ENCODE measurements around the gene LIPF. TPM values are rescaled to one million over a fixed set of nuclear protein-coding genes. Genes with fewer than 3 reads are reported as not detected.

The LIPF gene
- total RNA-seq = not detected in 2 replicates

GRCh38 chr10:88664142-88664541 is at the start of gene LIPF:
Gene LIPF, plus strand, starts transcription at chr10:88664442. Its CDS starts 2,856 bp downstream, at chr10:88667298.

GRCh38 chr10:88705958-88706357 is 41.7 kb downstream of the LIPF start, which contains the start of gene LIPK:
Gene LIPK, plus strand, starts transcription at chr10:88706249. Its CDS starts 18,295 bp downstream, at chr10:88724544.

Other genes starting within 250 kb of the LIPF start
- 10.1 and 12.5 TPM in 2 replicates for gene RNLS, start 81.1 kb upstream of the LIPF start, total RNA-seq
- gene LIPJ, start 77.7 kb upstream of the LIPF start, total RNA-seq = not detected in 2 replicates
- gene LIPK, start 41.8 kb downstream of the LIPF start, total RNA-seq = 0.29 TPM in 1 of 2 replicates, not detected in the other
- gene LIPN, start 95.6 kb downstream of the LIPF start, total RNA-seq = not detected in 2 replicates
- gene LIPM, start 138.3 kb downstream of the LIPF start, total RNA-seq = not detected in 2 replicates
- gene ANKRD22, start 187.4 kb downstream of the LIPF start, total RNA-seq = not detected in 2 replicates
- 15.8 and 73.2 TPM in 2 replicates for gene STAMBPL1, start 215.8 kb downstream of the LIPF start, total RNA-seq

Data from placental pericyte (primary cell).